HG03521 (cell line): ENCODE measurements around the gene TECPR2.
"Not testable (repeated sequence)": the region's sequence is repeated elsewhere in the genome, so short reads cannot be mapped to it uniquely, and the experiment has no call there.

Experiments used
- ATAC-seq: cut with Tn5 transposase; IDR thresholded peaks from one replicate; pipeline ENCODE4 v1.9.1; 2021; ENCODE audit warnings: mild to moderate bottlenecking, moderate library complexity; ENCODE audit not compliant: unreplicated experiment

Gene TECPR2

DNA sequence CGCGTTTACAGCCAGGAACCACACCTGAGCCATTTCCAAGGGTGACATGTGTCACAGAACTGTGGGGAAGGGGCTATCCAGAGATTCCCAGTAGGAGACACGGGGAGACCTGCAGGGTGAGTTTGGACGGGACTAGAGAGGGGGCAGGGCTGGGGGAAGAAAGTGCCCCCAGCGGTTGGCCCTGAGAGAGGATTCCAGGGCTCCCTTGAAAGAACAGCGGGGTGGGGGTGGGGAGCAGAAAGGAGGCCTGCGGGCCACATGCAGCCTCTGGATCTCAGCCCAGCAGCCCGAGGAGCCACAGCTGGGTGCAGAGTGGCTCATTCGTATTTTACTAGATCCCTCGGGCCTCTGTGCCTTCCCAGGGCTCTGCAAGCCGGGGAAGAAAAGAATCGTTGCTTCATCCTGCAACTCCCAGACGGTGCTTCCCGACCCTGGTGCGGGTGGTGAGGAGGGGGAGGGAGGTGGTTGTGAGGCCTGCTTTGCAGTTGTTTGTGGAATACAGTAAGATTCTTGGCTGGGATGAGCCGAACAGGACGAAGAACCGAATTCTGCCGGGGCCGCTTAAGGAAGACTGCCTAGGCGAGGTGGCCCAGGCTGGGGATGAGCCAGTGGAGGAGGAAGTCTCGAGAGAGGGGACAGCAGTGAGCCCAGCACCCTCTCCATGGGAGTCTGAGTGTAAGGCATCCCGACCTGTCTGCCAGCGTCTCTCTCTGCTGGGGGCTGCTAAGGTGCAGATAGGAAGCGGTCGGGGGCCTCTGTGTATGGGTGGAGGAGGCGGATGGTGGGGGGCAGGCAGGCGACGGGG is 182.9 kb downstream of the TECPR2 start:
- no peak for ATAC-seq

GRCh38 chr14:102548616-102549240 is 186.0 kb downstream of the TECPR2 start:
- no peak for ATAC-seq

DNA sequence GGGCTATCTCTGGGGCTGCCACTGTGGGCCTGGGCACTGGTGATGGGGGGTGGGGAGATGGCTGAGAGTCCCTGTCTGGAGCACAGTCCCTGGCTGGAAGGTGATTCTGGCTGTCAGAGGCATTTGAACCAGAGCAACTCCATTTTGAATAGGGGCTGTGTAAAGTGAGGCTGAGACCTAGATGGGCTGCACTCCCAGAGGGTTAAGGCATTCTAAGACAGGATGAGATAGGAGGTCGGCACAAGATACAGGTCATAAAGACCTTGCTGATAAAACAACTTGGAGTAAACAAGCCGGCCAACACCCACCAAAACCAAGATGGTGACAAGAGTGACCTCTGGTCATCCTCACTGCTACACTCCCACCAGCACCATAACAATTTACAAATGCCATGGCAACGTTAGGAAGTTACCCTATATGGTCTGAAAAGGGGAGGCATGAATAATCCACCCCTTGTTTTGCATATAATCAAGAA is 188.2 kb downstream of the TECPR2 start:
- not testable (repeated sequence) for ATAC-seq
